Astrocyte (in vitro differentiated cells and primary cell): Measurements from ENCODE around the gene CCDC91. TPM values are rescaled to one million over a fixed set of nuclear protein-coding genes. Genes with fewer than 3 reads are reported as not detected.

Experiments
- DNase-seq: peaks from one replicate; pipeline ENCODE4 v3.0.0-alpha.2; 2010; ENCODE audit warnings: low read depth
- FAIRE-seq: peaks from 2 replicates; lab custom pipeline; 2011; peaks lifted over from hg19 to GRCh38; lab: Jason Lieb, UNC
- H2AFZ ChIP-seq: 2 replicates; pipeline ENCODE4 v1.6.0; 2012; ENCODE audit warnings: low read depth, low read length, inconsistent platforms
- H3K27ac ChIP-seq: 2 replicates; pipeline ENCODE4 v1.5.1; 2011; ENCODE audit warnings: low read depth, low read length, inconsistent platforms
- H3K27me3 ChIP-seq: 2 replicates; pipeline ENCODE4 v1.6.0; 2011; ENCODE audit warnings: low read length, inconsistent platforms; ENCODE audit not compliant: insufficient read depth
- H3K36me3 ChIP-seq: 2 replicates; pipeline ENCODE4 v1.5.1; 2011; ENCODE audit warnings: low read length, inconsistent platforms; ENCODE audit not compliant: insufficient read depth
- H3K4me1 ChIP-seq: 2 replicates; pipeline ENCODE4 v1.5.1; 2011; ENCODE audit warnings: low read length, inconsistent platforms; ENCODE audit not compliant: insufficient read depth
- H3K4me2 ChIP-seq: 2 replicates; pipeline ENCODE4 v1.6.0; 2012; ENCODE audit warnings: low read length, inconsistent platforms
- H3K4me3 ChIP-seq: 2 replicates; pipeline ENCODE4 v1.5.1; 2011; ENCODE audit warnings: low read depth, mild to moderate bottlenecking, low read length, inconsistent platforms; ENCODE audit not compliant: insufficient read depth
- H3K79me2 ChIP-seq: 2 replicates; pipeline ENCODE4 v1.6.0; 2012; ENCODE audit warnings: mild to moderate bottlenecking, low read length, inconsistent platforms; ENCODE audit not compliant: insufficient read depth
- H3K9ac ChIP-seq: 2 replicates; pipeline ENCODE4 v1.6.0; 2012; ENCODE audit warnings: mild to moderate bottlenecking, low read length, inconsistent platforms
- H3K9me3 ChIP-seq: 2 replicates; pipeline ENCODE4 v1.5.1; 2012; ENCODE audit warnings: low read depth, mild to moderate bottlenecking, low read length, inconsistent platforms; ENCODE audit not compliant: insufficient read depth
- H4K20me1 ChIP-seq: 2 replicates; pipeline ENCODE4 v1.6.0; 2012; ENCODE audit warnings: low read length, inconsistent platforms; ENCODE audit not compliant: insufficient read depth
- H3K27ac Mint-ChIP-seq: one replicate; pipeline ENCODE4 v1.8.0; 2021; ENCODE audit warnings: mild to moderate bottlenecking, mixed read lengths; ENCODE audit not compliant: unreplicated experiment
- H3K27me3 Mint-ChIP-seq: one replicate; pipeline ENCODE4 v1.8.0; 2021; ENCODE audit warnings: low read depth, mixed read lengths; ENCODE audit not compliant: unreplicated experiment
- H3K36me3 Mint-ChIP-seq: one replicate; pipeline ENCODE4 v1.8.0; 2021; ENCODE audit warnings: low read depth, mixed read lengths; ENCODE audit not compliant: unreplicated experiment
- H3K4me1 Mint-ChIP-seq: one replicate; pipeline ENCODE4 v1.8.0; 2021; ENCODE audit warnings: low read depth, mixed read lengths; ENCODE audit not compliant: unreplicated experiment
- H3K4me3 Mint-ChIP-seq: one replicate; pipeline ENCODE4 v1.8.0; 2021; ENCODE audit warnings: mild to moderate bottlenecking, moderate library complexity, mixed read lengths; ENCODE audit not compliant: unreplicated experiment
- H3K9me3 Mint-ChIP-seq: one replicate; pipeline ENCODE4 v1.8.0; 2021; ENCODE audit warnings: mild to moderate bottlenecking, mixed read lengths; ENCODE audit not compliant: unreplicated experiment
- CTCF ChIP-seq: IDR thresholded peaks from 2 replicates; pipeline ENCODE4 v1.5.1; 2011; ENCODE audit warnings: low read depth, mild to moderate bottlenecking, inconsistent platforms, low read length, moderate library complexity; ENCODE audit not compliant: insufficient read depth
- EZH2 ChIP-seq: IDR thresholded peaks from 2 replicates; pipeline ENCODE4 v1.6.1; 2012; ENCODE audit warnings: mild to moderate bottlenecking, low read length, inconsistent platforms; ENCODE audit not compliant: insufficient read depth
- total RNA-seq: library from RNA; stranded (reverse); gene quantifications from 2 replicates; pipeline ENCODE4 v1.2.1, GENCODE V29; 2021

The CCDC91 gene
- total RNA-seq, 1 donor from 2014 or later = 19.3 TPM

- Histone ChIP-seq H3K4me3 (no peak overlapping the region), H3K9me3 (no peaks in the 10 kb centered on the region), H3K27me3 (no peaks in the 10 kb centered on the region), H3K4me2 (no peak overlapping the region), H3K9ac (no peak overlapping the region), H2AFZ (no peak overlapping the region), H3K36me3 (no peaks in the 10 kb centered on the region), H3K79me2 (peaks cover 2% of the 10 kb centered on the region), H3K27ac (no peak overlapping the region), H3K4me1 (no peaks in the 10 kb centered on the region), H4K20me1 (no peaks in the 10 kb centered on the region)
- DNase-seq = no peak
- no peaks in the 10 kb centered on the region for H3K9me3 Mint-ChIP-seq
- H3K36me3 Mint-ChIP-seq = no peaks in the 10 kb centered on the region
- H3K4me3 Mint-ChIP-seq = no peak overlapping the region
- H3K4me1 Mint-ChIP-seq = peaks cover 12% of the 10 kb centered on the region
- TF ChIP-seq CTCF = no peak
- TF ChIP-seq EZH2 = no peak
- no peaks in the 10 kb centered on the region for H3K27me3 Mint-ChIP-seq
- FAIRE-seq = no peak
- H3K27ac Mint-ChIP-seq = peak overlapping the region; percentile 30
Measured at GRCh38 chr12:28235015-28235414, 44.8 kb downstream of the CCDC91 start.

- no peak overlapping the region for H3K27ac ChIP-seq
- no peak overlapping the region for H2AFZ ChIP-seq
- TF ChIP-seq EZH2 = no peak
- no peak for TF ChIP-seq CTCF
- H4K20me1 ChIP-seq = no peaks in the 10 kb centered on the region
- no peaks in the 10 kb centered on the region for H3K27me3 Mint-ChIP-seq
- no peaks in the 10 kb centered on the region for H3K4me1 ChIP-seq
- DNase-seq (no peak), FAIRE-seq (no peak)
- H3K9ac ChIP-seq = no peak overlapping the region
- H3K4me2 ChIP-seq = no peak overlapping the region
- no peaks in the 10 kb centered on the region for H3K9me3 ChIP-seq
- H3K27ac Mint-ChIP-seq = no peak overlapping the region
- H3K79me2 ChIP-seq = peaks cover 2% of the 10 kb centered on the region
- H3K4me3 Mint-ChIP-seq = no peak overlapping the region
- peaks cover 12% of the 10 kb centered on the region for H3K4me1 Mint-ChIP-seq
- no peaks in the 10 kb centered on the region for H3K36me3 ChIP-seq
- H3K9me3 Mint-ChIP-seq = no peaks in the 10 kb centered on the region
- no peaks in the 10 kb centered on the region for H3K27me3 ChIP-seq
- no peaks in the 10 kb centered on the region for H3K36me3 Mint-ChIP-seq
- no peak overlapping the region for H3K4me3 ChIP-seq
Measured at GRCh38 chr12:28235985-28236384, 45.7 kb downstream of the CCDC91 start.

- H3K4me2 ChIP-seq = no peak overlapping the region
- no peak overlapping the region for H3K4me3 Mint-ChIP-seq
- H4K20me1 ChIP-seq = no peaks in the 10 kb centered on the region
- H3K36me3 Mint-ChIP-seq = no peaks in the 10 kb centered on the region
- no peak overlapping the region for H3K27ac Mint-ChIP-seq
- H3K36me3 ChIP-seq = no peaks in the 10 kb centered on the region
- H3K9me3 Mint-ChIP-seq = peaks cover 2% of the 10 kb centered on the region
- TF ChIP-seq EZH2 (no peak), CTCF (no peak)
- peaks cover 2% of the 10 kb centered on the region for H3K79me2 ChIP-seq
- H3K9ac ChIP-seq = no peak overlapping the region
- DNase-seq (no peak), FAIRE-seq (no peak)
- no peaks in the 10 kb centered on the region for H3K27me3 Mint-ChIP-seq
- no peak overlapping the region for H2AFZ ChIP-seq
- no peaks in the 10 kb centered on the region for H3K27me3 ChIP-seq
- H3K27ac ChIP-seq = no peak overlapping the region
- H3K9me3 ChIP-seq = no peaks in the 10 kb centered on the region
- H3K4me3 ChIP-seq = no peak overlapping the region
- no peaks in the 10 kb centered on the region for H3K4me1 ChIP-seq
- H3K4me1 Mint-ChIP-seq = peaks cover 12% of the 10 kb centered on the region
Measured at GRCh38 chr12:28237423-28237822, 47.2 kb downstream of the CCDC91 start.
